ENCODE results near the gene ZNF155. TPM values are rescaled to one million over a fixed set of nuclear protein-coding genes. Genes with fewer than 3 reads are reported as not detected.
A peak's percentile ranks its signal among the peaks of the same experiment; 100 is the strongest.

Gene ZNF155
- total and polyA plus RNA-seq, 10 of the 15 experiments (the other 5 are each of a cell fraction or from before 2014, with no cell fraction given) = 2.4 to 12.2 (median 5.6) TPM

DNA sequence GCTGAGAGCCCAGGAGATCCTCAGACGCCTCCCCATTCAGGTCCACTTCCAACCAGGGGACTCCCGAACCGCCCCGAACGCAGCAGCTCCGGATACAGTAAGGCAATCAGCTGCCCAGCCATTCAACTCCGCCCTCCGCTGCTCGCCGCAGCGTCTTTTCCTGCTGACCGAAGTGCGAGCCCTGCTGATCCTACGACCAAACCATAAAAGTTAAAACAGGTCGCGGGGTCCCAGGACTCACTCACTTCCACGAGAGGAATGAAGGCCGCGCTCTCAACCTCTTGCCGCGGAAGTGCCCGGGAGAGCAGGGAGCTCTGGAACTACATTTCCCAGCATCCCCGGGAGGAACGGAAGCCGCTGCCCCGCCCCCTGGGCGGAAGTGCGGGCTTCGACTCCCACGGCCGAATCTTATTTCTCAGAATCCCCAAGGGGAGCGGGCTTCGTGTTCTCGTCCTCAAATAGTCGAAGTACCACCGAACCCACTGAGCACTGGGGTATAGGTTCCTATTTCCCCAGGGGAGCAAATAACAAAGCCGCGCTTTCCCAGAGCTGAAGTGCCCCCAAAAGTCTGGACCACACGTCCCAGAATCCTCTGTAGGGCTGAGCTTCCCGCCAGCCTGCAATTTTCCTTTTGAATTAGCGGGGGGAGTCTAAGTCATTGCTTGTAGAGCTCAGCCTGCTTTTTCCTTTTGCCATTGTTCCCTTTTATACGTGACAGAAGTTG lies 48.8 kb upstream of the ZNF155 start, which contains the start of gene ZNF45 (continued):
- TF ChIP-seq ATF7 (IDR thresholded peaks at IDR 0.05; ENCODE audit: low read depth) (no peak), MTA2 (IDR thresholded peaks at IDR 0.05; ENCODE audit: low read depth) (peak; percentile 25; the same call in 1 of the 2 replicates), ZNF217 (IDR thresholded peaks at IDR 0.05) (no peak), TCF3 (IDR thresholded peaks at IDR 0.05; ENCODE audit: borderline replicate concordance, insufficient read depth, low read depth, low read length) (no peak), GABPA (IDR thresholded peaks at IDR 0.05; ENCODE audit: low read depth) (peak; percentile 97), KLF5 (IDR thresholded peaks at IDR 0.05; ENCODE audit: partially characterized antibody) (peak; percentile 63), MEF2A (IDR thresholded peaks at IDR 0.05; ENCODE audit: insufficient read depth, low read depth, low read length) (no peak), SIX5 (IDR thresholded peaks at IDR 0.05; ENCODE audit: low read depth, low read length, severe bottlenecking) (peak; percentile 92), BACH1 (IDR thresholded peaks at IDR 0.05; ENCODE audit: borderline replicate concordance) (no peak), NFYB (IDR thresholded peaks at IDR 0.05; ENCODE audit: insufficient read depth, low read depth, low read length) (no peak), CHD2 (IDR thresholded peaks at IDR 0.05; ENCODE audit: borderline replicate concordance, low read depth, low read length) (peak; percentile 59; the same call in 1 of the 2 replicates), CBX5 (IDR thresholded peaks at IDR 0.05; ENCODE audit: low read depth) (no peak), NFXL1 (IDR thresholded peaks at IDR 0.05; ENCODE audit: borderline replicate concordance) (no peak), FOXK2 (IDR thresholded peaks at IDR 0.05) (no peak), POLR2AphosphoS5 (IDR thresholded peaks at IDR 0.05; ENCODE audit: low read length) (peak; percentile 77; the same call in 1 of the 2 replicates), PAX5 (IDR thresholded peaks at IDR 0.05; ENCODE audit: borderline replicate concordance, low read depth, low read length) (no peak), RAD51 (IDR thresholded peaks at IDR 0.05) (0 out of 2 replicates have a peak, but pooled peaks have one; percentile 11), YBX1 (IDR thresholded peaks at IDR 0.05) (no peak), ASH2L (IDR thresholded peaks at IDR 0.05; ENCODE audit: borderline replicate concordance, low read depth) (no peak), ESRRA (IDR thresholded peaks at IDR 0.05; ENCODE audit: low read length) (no peak), TAF1 (IDR thresholded peaks at IDR 0.05; ENCODE audit: borderline replicate concordance, low read depth, low read length) (no peak), IKZF1 (conservative IDR thresholded peaks at IDR 0.05) (peak; percentile 96), STAT1 (conservative IDR thresholded peaks at IDR 0.05) (no peak; the same call in 1 of the 2 replicates), ZNF384 (IDR thresholded peaks at IDR 0.05; ENCODE audit: borderline replicate concordance, low read depth, low read length) (no peak), BMI1 (IDR thresholded peaks at IDR 0.05; ENCODE audit: borderline replicate concordance) (no peak)
- TF ChIP-seq, protein P1, sequence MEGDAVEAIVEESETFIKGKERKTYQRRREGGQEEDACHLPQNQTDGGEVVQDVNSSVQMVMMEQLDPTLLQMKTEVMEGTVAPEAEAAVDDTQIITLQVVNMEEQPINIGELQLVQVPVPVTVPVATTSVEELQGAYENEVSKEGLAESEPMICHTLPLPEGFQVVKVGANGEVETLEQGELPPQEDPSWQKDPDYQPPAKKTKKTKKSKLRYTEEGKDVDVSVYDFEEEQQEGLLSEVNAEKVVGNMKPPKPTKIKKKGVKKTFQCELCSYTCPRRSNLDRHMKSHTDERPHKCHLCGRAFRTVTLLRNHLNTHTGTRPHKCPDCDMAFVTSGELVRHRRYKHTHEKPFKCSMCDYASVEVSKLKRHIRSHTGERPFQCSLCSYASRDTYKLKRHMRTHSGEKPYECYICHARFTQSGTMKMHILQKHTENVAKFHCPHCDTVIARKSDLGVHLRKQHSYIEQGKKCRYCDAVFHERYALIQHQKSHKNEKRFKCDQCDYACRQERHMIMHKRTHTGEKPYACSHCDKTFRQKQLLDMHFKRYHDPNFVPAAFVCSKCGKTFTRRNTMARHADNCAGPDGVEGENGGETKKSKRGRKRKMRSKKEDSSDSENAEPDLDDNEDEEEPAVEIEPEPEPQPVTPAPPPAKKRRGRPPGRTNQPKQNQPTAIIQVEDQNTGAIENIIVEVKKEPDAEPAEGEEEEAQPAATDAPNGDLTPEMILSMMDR (IDR thresholded peaks at IDR 0.05 in 2 of 3, conservative IDR thresholded peaks at IDR 0.05 in 1 of 3; ENCODE audit: control insufficient read depth in 2 of 3, extremely low read depth in 1 of 3, insufficient read depth in 1 of 3, low read depth in 3 of 3, low read length in 3 of 3) = no peak
- TF ChIP-seq, protein P2, sequence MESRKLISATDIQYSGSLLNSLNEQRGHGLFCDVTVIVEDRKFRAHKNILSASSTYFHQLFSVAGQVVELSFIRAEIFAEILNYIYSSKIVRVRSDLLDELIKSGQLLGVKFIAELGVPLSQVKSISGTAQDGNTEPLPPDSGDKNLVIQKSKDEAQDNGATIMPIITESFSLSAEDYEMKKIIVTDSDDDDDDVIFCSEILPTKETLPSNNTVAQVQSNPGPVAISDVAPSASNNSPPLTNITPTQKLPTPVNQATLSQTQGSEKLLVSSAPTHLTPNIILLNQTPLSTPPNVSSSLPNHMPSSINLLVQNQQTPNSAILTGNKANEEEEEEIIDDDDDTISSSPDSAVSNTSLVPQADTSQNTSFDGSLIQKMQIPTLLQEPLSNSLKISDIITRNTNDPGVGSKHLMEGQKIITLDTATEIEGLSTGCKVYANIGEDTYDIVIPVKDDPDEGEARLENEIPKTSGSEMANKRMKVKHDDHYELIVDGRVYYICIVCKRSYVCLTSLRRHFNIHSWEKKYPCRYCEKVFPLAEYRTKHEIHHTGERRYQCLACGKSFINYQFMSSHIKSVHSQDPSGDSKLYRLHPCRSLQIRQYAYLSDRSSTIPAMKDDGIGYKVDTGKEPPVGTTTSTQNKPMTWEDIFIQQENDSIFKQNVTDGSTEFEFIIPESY (IDR thresholded peaks at IDR 0.05) = no peak
- TF ChIP-seq, protein P3, sequence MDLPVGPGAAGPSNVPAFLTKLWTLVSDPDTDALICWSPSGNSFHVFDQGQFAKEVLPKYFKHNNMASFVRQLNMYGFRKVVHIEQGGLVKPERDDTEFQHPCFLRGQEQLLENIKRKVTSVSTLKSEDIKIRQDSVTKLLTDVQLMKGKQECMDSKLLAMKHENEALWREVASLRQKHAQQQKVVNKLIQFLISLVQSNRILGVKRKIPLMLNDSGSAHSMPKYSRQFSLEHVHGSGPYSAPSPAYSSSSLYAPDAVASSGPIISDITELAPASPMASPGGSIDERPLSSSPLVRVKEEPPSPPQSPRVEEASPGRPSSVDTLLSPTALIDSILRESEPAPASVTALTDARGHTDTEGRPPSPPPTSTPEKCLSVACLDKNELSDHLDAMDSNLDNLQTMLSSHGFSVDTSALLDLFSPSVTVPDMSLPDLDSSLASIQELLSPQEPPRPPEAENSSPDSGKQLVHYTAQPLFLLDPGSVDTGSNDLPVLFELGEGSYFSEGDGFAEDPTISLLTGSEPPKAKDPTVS (IDR thresholded peaks at IDR 0.05; ENCODE audit: low read depth, low read length) = no peak
